ENCODE data around the gene NES.

NES gene

GRCh38 chr1:156704166-156704711 lies 27.0 kb upstream of the NES start:
- no peak for DNase-seq

DNA sequence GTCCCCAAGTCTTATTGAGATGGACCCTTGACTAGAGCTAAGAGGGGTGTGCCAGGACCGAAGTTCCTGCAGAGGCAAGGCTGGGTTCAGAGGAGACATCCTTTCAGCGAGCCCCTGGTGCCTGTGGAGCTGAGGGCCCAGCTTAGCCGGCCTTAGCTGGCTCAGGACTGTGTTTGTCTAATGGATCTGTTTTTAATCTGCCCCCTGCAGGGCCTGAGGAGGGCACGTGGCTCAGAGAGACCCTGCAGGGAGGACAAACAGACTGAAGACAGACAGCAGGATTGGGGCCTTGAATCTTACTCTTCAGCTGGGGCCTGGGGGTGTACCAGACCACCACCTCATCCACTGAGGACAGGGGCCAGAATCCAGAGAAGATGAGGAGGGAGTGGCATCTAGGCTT lies 26.5 kb upstream of the NES start:
- DNase-seq = no peak

GRCh38 chr1:156703336-156703735 lies 26.1 kb upstream of the NES start:
- no peak for DNase-seq

DNA sequence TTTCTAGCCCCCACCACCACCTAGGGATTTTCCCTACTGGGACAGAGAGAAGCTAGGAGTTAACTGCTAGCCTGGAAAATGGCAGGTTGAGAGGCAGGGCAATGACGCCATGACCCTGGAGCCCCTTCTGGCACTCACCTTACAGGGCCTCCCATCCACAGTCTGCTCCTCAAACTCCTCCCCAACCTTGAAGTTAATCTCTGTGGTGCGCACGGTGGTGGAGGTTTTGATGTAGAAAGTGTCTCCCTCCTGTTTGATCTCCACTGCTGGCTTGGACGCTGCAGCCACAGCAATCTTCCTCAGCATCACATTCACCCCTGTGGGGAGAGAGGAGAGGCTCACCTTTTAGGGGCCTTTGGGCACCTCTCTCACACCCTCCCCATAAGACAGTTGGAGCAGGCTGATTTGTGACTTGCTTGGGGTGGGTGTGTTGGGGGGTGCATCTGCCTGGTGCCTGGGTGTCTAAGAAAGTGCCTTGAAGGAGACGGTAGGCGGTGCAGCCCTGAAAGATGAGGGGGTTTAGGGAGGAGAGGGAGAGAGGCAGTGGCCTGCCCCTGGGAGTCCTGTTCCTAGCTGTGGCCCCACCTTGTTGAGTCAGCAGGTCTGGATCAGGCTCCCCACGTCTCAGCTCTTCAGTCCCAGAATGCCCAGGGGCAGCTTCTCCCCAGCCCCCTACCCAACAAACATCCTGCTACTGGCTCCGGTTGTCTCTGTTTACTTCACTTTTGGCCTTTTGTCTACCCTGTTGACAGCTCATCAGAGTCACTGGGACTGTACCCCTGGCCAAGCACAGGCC lies 23.7 kb upstream of the NES start:
- no peak for DNase-seq

GRCh38 chr1:156698995-156699394 lies 21.8 kb upstream of the NES start:
- DNase-seq = no peak

- DNase-seq = no peak
Measured at GRCh38 chr1:156697481-156697880, 20.3 kb upstream of the NES start.

GRCh38 chr1:156696755-156697154 lies 19.5 kb upstream of the NES start:
- no peak for DNase-seq

DNA sequence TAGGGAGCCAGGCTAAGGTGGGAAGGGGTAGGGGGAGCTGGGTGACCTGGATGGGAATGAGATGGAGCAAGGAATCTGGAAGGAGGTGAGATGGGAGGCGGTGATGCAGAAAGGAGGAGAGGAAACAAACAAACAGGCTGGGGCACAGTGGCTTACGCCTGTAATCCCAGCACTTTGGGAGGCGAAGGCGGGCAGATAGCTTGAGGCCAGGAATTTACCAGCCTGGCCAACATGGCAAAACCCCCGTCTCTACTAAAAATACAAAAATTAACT lies 17.4 kb upstream of the NES start:
- DNase-seq = no peak

GRCh38 chr1:156693848-156694689 lies 16.9 kb upstream of the NES start:
- DNase-seq = no peak

DNA sequence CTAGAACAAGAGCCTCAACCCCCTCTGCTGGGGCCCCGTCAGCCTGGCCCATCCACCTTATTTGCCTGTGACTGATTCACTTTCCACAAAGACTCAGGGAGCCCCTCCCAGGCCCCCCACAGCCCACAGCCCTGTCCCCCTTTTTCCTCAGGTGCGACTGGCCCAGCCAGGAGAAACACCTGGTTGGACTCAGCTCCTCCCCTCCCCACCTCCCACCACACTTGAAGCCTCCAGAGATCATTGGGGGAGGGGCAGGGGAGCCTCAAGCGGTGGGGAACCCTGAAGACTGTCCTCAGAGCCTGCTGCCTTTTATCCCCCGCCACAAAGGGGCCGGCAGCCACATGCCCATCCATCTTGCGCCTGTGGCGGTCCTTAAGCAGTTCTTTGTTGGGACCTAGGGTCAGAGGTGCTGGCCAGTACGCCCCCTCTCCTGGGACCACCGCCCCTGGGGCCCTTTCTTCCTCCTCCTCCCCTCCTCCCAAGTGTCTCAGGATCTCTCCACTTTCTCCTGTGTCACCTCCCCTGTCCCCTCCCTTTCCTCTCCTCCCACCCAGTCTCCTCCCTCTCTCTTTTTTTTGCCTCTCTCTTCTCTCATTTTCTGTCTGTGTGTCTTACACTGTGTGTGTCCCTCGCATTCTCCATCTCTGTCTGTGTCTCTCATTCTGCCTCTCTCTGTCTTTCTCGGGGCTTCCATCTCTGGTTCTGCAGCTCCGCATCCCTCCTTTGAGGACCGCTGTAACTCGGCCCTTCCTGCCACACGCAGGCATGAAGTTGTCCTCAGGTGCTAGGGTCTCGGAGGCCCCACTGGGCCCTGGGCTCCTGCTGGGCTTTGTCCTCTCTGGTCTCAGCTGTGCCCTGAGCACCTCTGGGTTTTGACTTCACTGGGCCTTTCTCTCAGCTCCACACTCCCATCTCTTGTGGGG lies 16.0 kb upstream of the NES start:
- peak; percentile 18 to 27 for DNase-seq

DNA sequence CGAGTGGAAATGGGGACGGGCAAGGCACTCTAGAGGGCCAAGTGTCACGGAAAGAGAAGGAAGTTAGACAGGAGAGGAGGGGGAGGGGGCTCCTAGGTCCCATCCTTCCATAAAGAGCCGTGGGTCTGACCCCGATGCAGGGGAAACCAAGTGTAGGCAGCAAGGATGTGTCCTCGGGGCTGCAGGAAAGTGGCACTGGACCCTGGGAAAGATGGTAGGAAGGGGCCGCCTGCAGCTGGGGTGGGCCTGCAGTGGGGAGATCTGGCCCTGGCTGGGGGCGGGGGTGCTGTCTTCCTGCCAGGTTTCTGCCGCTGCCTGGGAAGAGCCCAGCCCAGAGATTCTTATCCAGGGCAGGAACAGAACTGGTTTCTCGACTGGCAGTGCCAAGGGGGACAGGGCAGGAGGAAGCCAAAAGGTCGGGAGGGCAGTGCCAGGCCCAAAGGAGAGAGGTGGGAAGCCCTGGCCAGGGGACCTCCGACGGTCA lies 15.3 kb upstream of the NES start:
- no peak for DNase-seq

DNA sequence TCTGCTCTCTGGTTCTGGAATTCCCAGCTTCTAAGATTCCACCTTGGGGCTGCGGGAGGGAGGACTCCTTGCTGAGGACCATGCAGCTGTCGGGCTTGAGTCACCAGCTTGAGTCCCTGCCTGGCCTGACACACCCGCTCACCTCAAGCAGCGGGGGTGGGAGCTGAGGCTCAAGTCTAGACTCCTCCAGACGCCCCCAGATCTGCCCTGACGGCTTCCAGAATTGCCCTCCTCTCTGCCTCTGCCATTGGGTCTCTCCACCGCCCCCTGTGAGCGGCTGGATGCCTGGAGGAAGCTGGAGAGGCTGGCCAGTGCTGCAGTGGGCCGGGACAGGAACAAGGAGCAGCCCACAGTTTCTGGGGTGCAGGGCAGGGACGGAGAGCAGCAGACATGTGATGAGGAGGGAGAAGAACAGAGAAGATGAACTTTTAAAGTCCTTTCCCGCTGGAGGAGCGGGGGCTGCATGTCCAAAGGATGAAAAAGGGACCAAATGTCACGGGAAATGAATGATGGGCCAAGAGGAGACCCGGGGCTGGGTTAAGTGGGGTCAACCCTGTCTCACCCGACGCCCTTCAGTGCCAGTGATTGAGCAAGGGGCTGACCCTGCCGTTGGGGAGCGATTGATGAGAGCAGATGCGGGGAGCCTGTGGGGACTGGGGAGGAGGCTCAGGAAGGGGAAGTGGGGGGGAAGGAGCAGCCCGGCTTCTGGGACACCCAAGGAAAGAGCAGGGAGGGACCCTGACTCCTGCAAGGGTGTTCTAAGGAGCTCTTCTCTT lies 14.6 kb upstream of the NES start:
- no peak for DNase-seq

- DNase-seq = no peak
Measured at GRCh38 chr1:156691191-156691590, 14.0 kb upstream of the NES start.

- no peak for DNase-seq
Measured at GRCh38 chr1:156690675-156691036, 13.4 kb upstream of the NES start.

- DNase-seq = no peak
Measured at GRCh38 chr1:156689953-156690674, 12.9 kb upstream of the NES start.

DNA sequence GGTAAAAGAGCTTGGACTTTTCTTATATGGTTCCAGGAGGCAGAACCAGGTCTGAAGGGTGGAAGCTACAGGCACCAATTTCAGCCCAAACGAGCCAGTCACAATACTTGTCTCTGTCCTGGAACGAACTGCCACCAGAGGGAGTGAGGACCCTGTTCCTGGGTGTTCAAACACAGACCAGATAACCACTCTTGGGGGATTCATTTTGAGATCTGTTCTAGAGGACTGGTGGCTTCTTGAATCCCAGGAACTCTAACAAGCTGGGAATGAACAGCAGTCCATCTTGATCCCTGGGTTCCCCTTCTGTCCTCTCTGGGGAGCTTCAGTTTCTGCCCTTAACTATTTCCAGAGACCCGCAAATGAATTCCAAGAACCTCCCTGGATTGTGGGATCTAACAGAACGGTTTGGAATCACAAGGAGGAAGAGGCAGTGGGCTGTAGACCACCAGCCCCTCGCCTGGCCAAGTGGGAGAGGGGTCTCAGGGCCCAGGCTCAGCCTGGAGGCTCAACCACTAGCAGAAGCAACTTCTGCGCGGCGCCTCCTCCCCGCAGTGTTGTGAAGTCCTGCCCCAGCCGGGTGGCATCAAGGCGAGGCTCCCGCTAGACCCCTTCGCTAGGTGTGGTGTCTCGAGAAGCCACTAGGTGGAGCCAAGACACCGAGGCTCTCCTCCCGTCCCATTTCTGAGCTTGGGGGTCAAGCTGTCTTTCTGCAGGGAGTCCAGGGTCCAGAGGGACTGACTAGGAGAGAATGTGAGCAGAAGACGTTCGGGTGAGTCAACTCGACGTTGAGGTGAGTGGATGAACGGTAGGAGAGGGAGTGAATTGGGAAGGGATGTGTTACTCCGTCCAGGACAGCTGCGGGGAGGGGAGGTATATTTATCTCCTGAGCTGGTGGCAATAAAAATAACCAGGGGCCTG lies 12.1 kb upstream of the NES start:
- peak; percentile 79 to 83 for DNase-seq

GRCh38 chr1:156684227-156684782 lies 7.1 kb upstream of the NES start:
- DNase-seq = peak in 1 of 2 donors; percentile 29

GRCh38 chr1:156682166-156682890 lies 5.1 kb upstream of the NES start:
- DNase-seq = no peak
